ENCODE measurements around the gene CCT3. TPM values are rescaled to one million over a fixed set of nuclear protein-coding genes. Genes with fewer than 3 reads are reported as not detected.

The CCT3 gene
- total and polyA plus RNA-seq, 4 donors: 71.6 to 165 (median 139) TPM

- Histone ChIP-seq H3K4me3 (no peak overlapping the region), H3K27me3 (ENCODE audit: control insufficient read depth in 3 of 3, insufficient read depth in 3 of 3, low read length in 2 of 3) (peaks cover 12 to 46% (median 21%) of the 10 kb centered on the region in 3 donors), H3K9me3 (ENCODE audit: control insufficient read depth in 4 of 4, insufficient read depth in 3 of 4, low read length in 3 of 4) (no peaks in the 10 kb centered on the region), H3K36me3 (ENCODE audit: control insufficient read depth in 4 of 4, insufficient read depth in 4 of 4, low read length in 4 of 4) (no peaks in the 10 kb centered on the region), H3K27ac (ENCODE audit: low read depth in 1 of 2, low read length in 1 of 2) (no peak overlapping the region), H3K9ac (ENCODE audit: insufficient read depth in 1 of 2, low read length in 2 of 2) (no peak overlapping the region), H3K4me1 (ENCODE audit: control insufficient read depth in 5 of 5, insufficient read depth in 5 of 5, low read length in 5 of 5) (no peaks in the 10 kb centered on the region)
- ATAC-seq (ENCODE audit: insufficient read depth, low FRiP score) (no peak), DNase-seq (no peak)
- no peak for TF ChIP-seq CTCF (IDR thresholded peaks at IDR 0.05; ENCODE audit: control extremely low read depth, extremely low read depth)
- 85 to 88% methylated on average over 6 of the region's 6 CpGs for WGBS, 2 donors
Measured at GRCh38 chr1:156386134-156386901, 48.2 kb upstream of the CCT3 start.

DNA sequence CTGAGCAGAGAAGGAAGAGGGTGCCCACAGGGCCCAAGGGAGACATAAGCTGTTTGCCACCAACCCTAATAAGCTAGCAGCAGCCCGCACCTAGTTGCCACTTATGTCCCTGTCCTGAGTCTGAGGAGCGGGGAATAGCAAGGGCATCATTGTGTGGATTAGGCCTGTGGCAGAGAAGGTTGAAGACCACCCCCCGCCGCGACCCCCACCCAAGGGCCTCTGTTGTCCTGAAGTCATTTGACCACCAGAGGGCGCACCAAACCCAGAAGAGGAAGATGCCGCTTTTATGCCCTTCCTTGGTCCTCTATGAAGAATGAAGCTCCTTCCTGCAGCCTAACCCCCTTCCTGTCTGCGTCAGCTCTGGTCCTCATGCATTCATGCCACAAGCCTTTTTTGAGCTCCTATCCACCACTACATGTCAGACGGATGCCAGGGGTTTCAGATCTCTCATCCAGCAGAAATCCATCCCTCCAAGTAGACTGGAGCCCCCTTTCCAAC, 47.5 kb upstream of the CCT3 start:
- TF ChIP-seq CTCF (IDR thresholded peaks at IDR 0.05; ENCODE audit: control extremely low read depth, extremely low read depth): peak; percentile 73
- Histone ChIP-seq H3K27ac (ENCODE audit: low read depth in 1 of 2, low read length in 1 of 2) (no peak overlapping the region), H3K9me3 (ENCODE audit: control insufficient read depth in 4 of 4, insufficient read depth in 3 of 4, low read length in 3 of 4) (no peaks in the 10 kb centered on the region), H3K4me1 (ENCODE audit: control insufficient read depth in 5 of 5, insufficient read depth in 5 of 5, low read length in 5 of 5) (no peaks in the 10 kb centered on the region), H3K9ac (ENCODE audit: insufficient read depth in 1 of 2, low read length in 2 of 2) (no peak overlapping the region), H3K27me3 (ENCODE audit: control insufficient read depth in 3 of 3, insufficient read depth in 3 of 3, low read length in 2 of 3) (peaks cover 9 to 42% (median 21%) of the 10 kb centered on the region in 3 donors), H3K4me3 (no peak overlapping the region), H3K36me3 (ENCODE audit: control insufficient read depth in 4 of 4, insufficient read depth in 4 of 4, low read length in 4 of 4) (no peaks in the 10 kb centered on the region)
- DNase-seq: peak; percentile 64 to 75 (median 71)
- no peak for ATAC-seq (ENCODE audit: insufficient read depth, low FRiP score)
- 6 to 12% methylated on average over 9 of the region's 9 CpGs for WGBS, 2 donors

- WGBS, 2 donors: 93 to 100% methylated on average over 5 of the region's 5 CpGs
- Histone ChIP-seq H3K27me3 (ENCODE audit: control insufficient read depth in 3 of 3, insufficient read depth in 3 of 3, low read length in 2 of 3) (peaks cover 5 to 34% (median 19%) of the 10 kb centered on the region in 3 donors), H3K9ac (ENCODE audit: insufficient read depth in 1 of 2, low read length in 2 of 2) (no peak overlapping the region), H3K27ac (ENCODE audit: low read depth in 1 of 2, low read length in 1 of 2) (no peak overlapping the region), H3K36me3 (ENCODE audit: control insufficient read depth in 4 of 4, insufficient read depth in 4 of 4, low read length in 4 of 4) (no peaks in the 10 kb centered on the region), H3K4me1 (ENCODE audit: control insufficient read depth in 5 of 5, insufficient read depth in 5 of 5, low read length in 5 of 5) (no peaks in the 10 kb centered on the region), H3K4me3 (no peak overlapping the region), H3K9me3 (ENCODE audit: control insufficient read depth in 4 of 4, insufficient read depth in 3 of 4, low read length in 3 of 4) (no peaks in the 10 kb centered on the region)
- no peak for DNase-seq
- TF ChIP-seq CTCF (IDR thresholded peaks at IDR 0.05; ENCODE audit: control extremely low read depth, extremely low read depth): no peak
- ATAC-seq (ENCODE audit: insufficient read depth, low FRiP score): no peak
Measured at GRCh38 chr1:156384658-156385057, 46.6 kb upstream of the CCT3 start.
